ENCODE measurements around the gene FAM83G. TPM values are rescaled to one million over a fixed set of nuclear protein-coding genes. Genes with fewer than 3 reads are reported as not detected.

FAM83G gene
- total RNA-seq, 1 donor from 2014 or later, result 1.3 TPM

GRCh38 chr17:18990331-18990730 is 14.2 kb downstream of the FAM83G start:
- Mint-ChIP-seq H3K4me3 (no peak overlapping the region), H3K27ac (ENCODE audit: unreplicated experiment) (no peak overlapping the region), H3K36me3 (ENCODE audit: low read depth) (peaks cover 5% of the 10 kb centered on the region), H3K9me3 (peaks cover 2% of the 10 kb centered on the region), H3K4me1 (no peaks in the 10 kb centered on the region), H3K27me3 (ENCODE audit: low read depth) (no peaks in the 10 kb centered on the region)
- DNase-seq (ENCODE audit: low read depth, low spot score), result no peak
- no peak for TF ChIP-seq CTCF (conservative IDR thresholded peaks at IDR 0.05)

DNA sequence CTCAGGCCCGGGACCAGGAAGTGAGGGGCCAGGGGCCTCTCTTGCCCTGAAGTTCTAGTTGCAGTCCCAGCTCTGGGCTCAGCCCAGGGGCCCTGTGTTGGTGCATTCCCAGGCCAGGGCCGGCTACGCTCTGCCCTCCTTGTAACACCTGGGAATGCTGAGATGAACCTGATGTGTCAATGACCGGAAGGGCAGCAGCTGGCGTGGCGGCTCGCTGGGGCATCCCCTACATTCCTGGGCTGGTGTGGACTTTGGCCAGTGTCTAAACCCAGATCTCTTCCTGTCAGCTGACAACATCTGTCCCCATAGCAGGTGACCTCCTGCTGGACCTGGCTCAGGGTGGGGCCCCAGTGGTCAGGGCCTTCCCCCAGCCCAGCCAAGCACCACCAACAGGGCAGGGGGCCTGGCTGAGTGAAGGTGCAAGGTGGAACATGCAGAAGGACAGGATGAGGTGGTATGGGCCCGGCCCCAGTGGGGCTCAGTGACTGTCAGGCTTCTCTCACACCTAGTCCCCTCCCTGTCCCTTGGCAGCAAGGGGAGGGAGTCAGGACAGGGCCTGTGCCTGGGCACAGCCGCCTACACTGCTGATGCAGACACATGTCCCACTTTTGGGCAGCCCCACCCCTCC is 15.9 kb downstream of the FAM83G start:
- no peak overlapping the region for H3K27ac Mint-ChIP-seq (ENCODE audit: unreplicated experiment)
- H3K4me3 Mint-ChIP-seq, result no peak overlapping the region
- no peaks in the 10 kb centered on the region for H3K27me3 Mint-ChIP-seq (ENCODE audit: low read depth)
- no peaks in the 10 kb centered on the region for H3K9me3 Mint-ChIP-seq
- no peaks in the 10 kb centered on the region for H3K4me1 Mint-ChIP-seq
- DNase-seq (ENCODE audit: low read depth, low spot score), result no peak
- no peaks in the 10 kb centered on the region for H3K36me3 Mint-ChIP-seq (ENCODE audit: low read depth)
- no peak for TF ChIP-seq CTCF (conservative IDR thresholded peaks at IDR 0.05)

DNA sequence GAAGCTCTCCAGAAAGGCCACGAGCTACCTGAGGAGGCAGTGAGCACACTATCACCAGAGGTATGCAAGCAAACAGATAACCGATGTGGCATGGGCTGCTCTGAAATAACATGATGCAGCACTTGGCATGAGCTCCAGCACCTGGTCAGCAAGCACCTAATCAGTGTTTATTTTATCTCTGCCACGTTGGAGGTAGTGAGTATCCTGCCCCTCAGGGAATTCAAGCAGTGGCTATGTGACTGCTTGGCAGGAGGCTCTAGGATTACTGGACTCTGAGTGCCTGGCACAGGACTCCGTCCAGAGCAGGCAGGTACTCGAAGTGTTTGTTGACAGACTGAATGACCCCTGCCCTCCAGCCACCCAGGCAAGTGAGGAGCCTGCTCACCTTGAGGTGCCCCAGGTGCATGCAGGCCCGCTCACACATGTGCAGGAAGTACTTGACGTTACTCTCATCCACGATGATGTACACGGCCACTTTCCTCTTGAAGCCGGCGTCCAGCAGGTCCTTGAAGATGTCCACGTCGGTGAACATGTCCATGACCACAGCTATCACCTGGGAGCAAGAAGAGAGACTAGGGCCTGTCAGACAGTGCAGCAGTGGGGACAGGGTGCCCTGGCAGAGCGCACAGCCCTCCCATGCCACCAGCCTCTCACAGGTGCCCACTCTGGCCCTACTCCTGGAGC is 16.6 kb downstream of the FAM83G start:
- H3K36me3 Mint-ChIP-seq (ENCODE audit: low read depth), result no peaks in the 10 kb centered on the region
- TF ChIP-seq CTCF (conservative IDR thresholded peaks at IDR 0.05), result no peak
- H3K4me3 Mint-ChIP-seq, result no peak overlapping the region
- no peaks in the 10 kb centered on the region for H3K9me3 Mint-ChIP-seq
- no peaks in the 10 kb centered on the region for H3K4me1 Mint-ChIP-seq
- no peaks in the 10 kb centered on the region for H3K27me3 Mint-ChIP-seq (ENCODE audit: low read depth)
- H3K27ac Mint-ChIP-seq (ENCODE audit: unreplicated experiment), result no peak overlapping the region
- no peak for DNase-seq (ENCODE audit: low read depth, low spot score)

DNA sequence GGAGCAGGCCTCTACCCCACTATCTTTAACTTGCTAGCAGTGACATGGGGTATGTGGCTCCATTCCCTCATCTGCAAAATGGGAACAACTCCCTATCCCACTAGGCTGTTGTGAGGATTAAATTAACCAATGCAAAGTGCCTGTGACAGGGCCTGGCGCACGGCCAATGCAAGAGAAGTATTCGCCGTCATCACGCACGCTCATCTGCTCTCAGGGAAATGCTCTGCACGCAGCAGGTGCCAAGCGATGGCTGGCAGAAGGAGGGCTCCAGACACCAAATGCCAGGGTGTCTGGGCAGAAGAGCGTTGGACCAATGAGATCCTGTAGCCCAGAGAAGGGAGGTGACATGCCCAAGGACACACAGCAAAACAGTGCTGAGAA is 17.3 kb downstream of the FAM83G start:
- no peaks in the 10 kb centered on the region for H3K4me1 Mint-ChIP-seq
- no peak overlapping the region for H3K27ac Mint-ChIP-seq (ENCODE audit: unreplicated experiment)
- no peaks in the 10 kb centered on the region for H3K36me3 Mint-ChIP-seq (ENCODE audit: low read depth)
- no peak for TF ChIP-seq CTCF (conservative IDR thresholded peaks at IDR 0.05)
- H3K27me3 Mint-ChIP-seq (ENCODE audit: low read depth), result no peaks in the 10 kb centered on the region
- DNase-seq (ENCODE audit: low read depth, low spot score), result no peak
- H3K4me3 Mint-ChIP-seq, result no peak overlapping the region
- no peaks in the 10 kb centered on the region for H3K9me3 Mint-ChIP-seq

DNA sequence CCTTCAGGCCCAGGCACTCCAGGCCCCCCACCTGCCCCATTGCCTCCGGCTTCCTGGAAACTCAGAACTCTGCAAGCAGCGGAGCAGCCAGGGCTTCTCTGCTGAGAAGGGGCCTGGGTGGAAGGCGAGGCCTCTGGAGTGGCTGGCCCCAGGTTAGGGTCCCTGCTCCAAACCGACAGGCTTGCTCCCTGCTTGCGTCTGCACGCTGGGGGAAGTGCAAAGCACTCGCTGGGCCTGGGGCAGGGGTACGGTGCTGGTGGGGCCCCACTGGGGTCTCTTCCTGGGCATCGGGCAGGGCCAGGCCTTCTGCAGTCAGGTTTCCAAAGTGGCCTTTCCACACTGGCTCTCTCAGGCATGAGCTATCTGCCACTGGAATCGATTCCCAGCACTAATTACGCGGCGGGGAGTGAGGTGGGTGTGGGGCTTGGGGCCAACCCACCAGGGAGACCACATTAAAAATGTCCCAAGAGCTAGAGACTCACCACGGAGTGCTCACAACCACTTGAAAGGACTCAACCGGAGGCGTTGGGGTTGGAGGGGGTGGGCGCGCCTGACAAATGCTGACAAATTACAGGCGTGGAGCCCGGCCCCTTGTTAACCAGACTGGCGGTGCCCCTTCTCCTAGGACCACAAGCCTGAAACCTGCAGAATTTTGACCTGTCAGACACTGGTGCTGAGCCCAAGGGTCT is 17.9 kb downstream of the FAM83G start:
- no peak for DNase-seq (ENCODE audit: low read depth, low spot score)
- H3K9me3 Mint-ChIP-seq, result no peaks in the 10 kb centered on the region
- no peaks in the 10 kb centered on the region for H3K36me3 Mint-ChIP-seq (ENCODE audit: low read depth)
- no peak for TF ChIP-seq CTCF (conservative IDR thresholded peaks at IDR 0.05)
- H3K4me1 Mint-ChIP-seq, result no peaks in the 10 kb centered on the region
- peak overlapping the region; percentile 19 for H3K27ac Mint-ChIP-seq (ENCODE audit: unreplicated experiment)
- H3K4me3 Mint-ChIP-seq, result no peak overlapping the region
- no peaks in the 10 kb centered on the region for H3K27me3 Mint-ChIP-seq (ENCODE audit: low read depth)

Data from neural crest cell (in vitro differentiated cells).